ENCODE results near the gene FOXI2.

FOXI2 gene

GRCh38 chr10:127736915-127737562 lies at the start of gene FOXI2:
FOXI2 (plus strand) TSS chr10:127737185; CDS start chr10:127737274, 89 bp downstream.
- Histone ChIP-seq H3K9me3 (ENCODE audit: control insufficient read depth, insufficient read depth, low read length) (no peaks in the 10 kb centered on the region; the same call in 1 of the 2 replicates), H3F3A (ENCODE audit: control insufficient read depth, insufficient read depth) (no peaks in the 10 kb centered on the region), H3K27ac (ENCODE audit: low read depth, low read length) (no peak within 1 kb of the TSS), H3K4me3 (ENCODE audit: low read length) (no peak within 1 kb of the TSS), H3K27me3 (ENCODE audit: control insufficient read depth, low read length) (no peaks in the 10 kb centered on the region), H3K4me1 (ENCODE audit: control insufficient read depth, low read length) (no peaks in the 10 kb centered on the region), H4K20me1 (ENCODE audit: control insufficient read depth, insufficient read depth, low read depth, low read length) (no peaks in the 10 kb centered on the region), H3K36me3 (ENCODE audit: control insufficient read depth, low read length) (no peaks in the 10 kb centered on the region), H3K9me2 (replicated peaks; ENCODE audit: control insufficient read depth, low read length) (no peaks in the 10 kb centered on the region), H3K79me2 (ENCODE audit: control insufficient read depth, low read length) (no peaks in the 10 kb centered on the region), H3K4me2 (ENCODE audit: low read length) (no peak within 1 kb of the TSS)
- TF ChIP-seq EZH2phosphoT487 (IDR thresholded peaks at IDR 0.05; ENCODE audit: borderline replicate concordance, low read length) = no peak
- no peak for TF ChIP-seq CTCF (IDR thresholded peaks at IDR 0.05; ENCODE audit: low read depth, low read length, poor library complexity, severe bottlenecking)

GRCh38 chr10:127687548-127687947 lies 49.4 kb upstream of the FOXI2 start:
- Histone ChIP-seq H3K9me2 (replicated peaks; ENCODE audit: control insufficient read depth, low read length) (no peaks in the 10 kb centered on the region), H3K27ac (ENCODE audit: low read depth, low read length) (no peak overlapping the region), H3K4me2 (ENCODE audit: low read length) (no peak overlapping the region), H3K27me3 (ENCODE audit: control insufficient read depth, low read length) (no peaks in the 10 kb centered on the region), H4K20me1 (ENCODE audit: control insufficient read depth, insufficient read depth, low read depth, low read length) (no peaks in the 10 kb centered on the region), H3K4me1 (ENCODE audit: control insufficient read depth, low read length) (no peaks in the 10 kb centered on the region), H3K79me2 (ENCODE audit: control insufficient read depth, low read length) (no peaks in the 10 kb centered on the region), H3K4me3 (ENCODE audit: low read length) (no peak overlapping the region), H3F3A (ENCODE audit: control insufficient read depth, insufficient read depth) (no peaks in the 10 kb centered on the region), H3K36me3 (ENCODE audit: control insufficient read depth, low read length) (no peaks in the 10 kb centered on the region), H3K9me3 (ENCODE audit: control insufficient read depth, insufficient read depth, low read length) (no peaks in the 10 kb centered on the region)
- no peak for TF ChIP-seq EZH2phosphoT487 (IDR thresholded peaks at IDR 0.05; ENCODE audit: borderline replicate concordance, low read length)
- TF ChIP-seq CTCF (IDR thresholded peaks at IDR 0.05; ENCODE audit: low read depth, low read length, poor library complexity, severe bottlenecking) = no peak

- H3F3A ChIP-seq (ENCODE audit: control insufficient read depth, insufficient read depth) = no peaks in the 10 kb centered on the region
- no peaks in the 10 kb centered on the region for H3K27me3 ChIP-seq (ENCODE audit: control insufficient read depth, low read length)
- H3K27ac ChIP-seq (ENCODE audit: low read depth, low read length) = no peak overlapping the region
- no peaks in the 10 kb centered on the region for H4K20me1 ChIP-seq (ENCODE audit: control insufficient read depth, insufficient read depth, low read depth, low read length)
- H3K4me2 ChIP-seq (ENCODE audit: low read length) = no peak overlapping the region
- H3K4me1 ChIP-seq (ENCODE audit: control insufficient read depth, low read length) = no peaks in the 10 kb centered on the region
- H3K79me2 ChIP-seq (ENCODE audit: control insufficient read depth, low read length) = no peaks in the 10 kb centered on the region
- H3K9me3 ChIP-seq (ENCODE audit: control insufficient read depth, insufficient read depth, low read length) = no peaks in the 10 kb centered on the region
- H3K36me3 ChIP-seq (ENCODE audit: control insufficient read depth, low read length) = no peaks in the 10 kb centered on the region
- H3K4me3 ChIP-seq (ENCODE audit: low read length) = no peak overlapping the region
- no peak for TF ChIP-seq CTCF (IDR thresholded peaks at IDR 0.05; ENCODE audit: low read depth, low read length, poor library complexity, severe bottlenecking)
- TF ChIP-seq EZH2phosphoT487 (IDR thresholded peaks at IDR 0.05; ENCODE audit: borderline replicate concordance, low read length) = no peak
- no peaks in the 10 kb centered on the region for H3K9me2 ChIP-seq (replicated peaks; ENCODE audit: control insufficient read depth, low read length)
Measured at GRCh38 chr10:127690176-127690835, 46.7 kb upstream of the FOXI2 start.
